GM21723 (cell line): ENCODE results near the gene SPON1.
"Not testable (repeated sequence)": the region's sequence is repeated elsewhere in the genome, so short reads cannot be mapped to it uniquely, and the experiment has no call there.

Experiments
- ATAC-seq: cut with Tn5 transposase; IDR thresholded peaks from one replicate; pipeline ENCODE4 v1.9.1; 2021; ENCODE audit warnings: mild to moderate bottlenecking, moderate library complexity; ENCODE audit not compliant: unreplicated experiment

Gene SPON1

DNA sequence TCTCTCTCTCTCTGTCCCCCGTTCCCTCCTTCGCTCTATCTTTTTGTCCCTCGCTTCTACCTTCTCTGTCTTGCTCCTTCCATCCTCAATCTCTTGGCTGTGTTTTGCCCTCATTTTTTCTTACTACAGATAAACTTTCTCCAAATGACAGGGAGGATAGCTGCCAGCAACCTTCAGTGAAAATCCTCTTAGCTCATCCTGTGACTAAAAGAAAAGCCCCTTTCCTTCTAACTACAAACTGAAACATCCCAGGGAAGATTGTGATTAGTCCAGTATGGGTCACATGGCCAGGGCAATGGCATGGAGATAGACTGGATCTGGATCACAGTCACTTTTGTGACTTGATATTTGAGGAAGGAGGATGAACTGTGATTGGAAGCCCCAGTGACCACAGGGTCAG is 10.4 kb downstream of the SPON1 start:
- ATAC-seq: no peak

DNA sequence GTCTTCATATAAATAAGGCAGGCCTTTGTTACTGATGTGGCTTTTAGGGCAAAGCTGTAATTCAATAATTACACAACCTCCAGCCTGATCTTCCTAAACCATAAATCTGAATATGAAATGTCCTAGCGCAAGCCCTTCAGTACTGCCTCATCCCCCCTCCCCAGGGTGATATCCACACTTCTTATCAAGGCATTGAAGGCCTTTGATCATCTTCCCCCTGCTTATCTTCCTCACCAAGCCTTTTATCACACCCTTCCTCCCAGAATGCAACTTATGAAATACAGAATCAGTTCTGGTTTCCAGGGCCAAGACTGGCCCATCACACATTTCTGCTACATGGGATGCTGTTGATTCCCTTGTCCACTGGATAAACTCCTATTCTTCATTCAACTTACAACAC is 12.1 kb downstream of the SPON1 start:
- ATAC-seq: no peak

DNA sequence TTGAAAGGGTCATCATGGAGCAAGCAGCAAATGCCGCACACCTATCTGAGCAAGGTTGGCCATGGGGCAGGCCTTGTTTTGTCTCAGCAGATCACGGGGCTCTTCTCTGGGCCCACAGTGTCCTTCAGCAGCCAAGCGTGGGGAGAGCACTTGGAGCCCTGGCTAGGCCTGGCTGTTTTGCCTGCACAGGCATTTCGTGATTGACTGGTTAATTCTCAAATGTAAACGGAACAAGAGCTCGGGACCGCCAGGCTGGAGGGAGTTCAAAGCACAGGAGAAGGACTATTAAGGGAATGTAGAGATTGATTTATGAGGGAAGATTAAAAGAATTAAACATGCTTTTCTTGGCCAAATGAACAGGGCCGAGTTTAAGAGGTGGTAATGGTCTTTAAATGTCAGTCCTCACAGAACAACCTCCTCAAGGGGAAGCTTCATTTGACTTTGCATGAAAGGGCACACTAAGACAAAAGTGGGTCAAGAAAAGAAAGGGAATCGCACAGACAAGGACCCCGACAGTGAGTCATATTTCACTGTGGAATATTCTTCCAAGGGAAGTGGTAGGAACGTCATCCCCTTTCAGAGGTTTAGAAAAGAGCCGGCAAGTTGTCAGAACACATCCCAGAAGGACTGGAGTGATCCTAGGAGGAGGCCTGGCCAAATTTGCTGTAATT is 20.7 kb downstream of the SPON1 start:
- no peak for ATAC-seq

GRCh38 chr11:13984616-13985450 is 22.3 kb downstream of the SPON1 start:
- ATAC-seq: no peak

DNA sequence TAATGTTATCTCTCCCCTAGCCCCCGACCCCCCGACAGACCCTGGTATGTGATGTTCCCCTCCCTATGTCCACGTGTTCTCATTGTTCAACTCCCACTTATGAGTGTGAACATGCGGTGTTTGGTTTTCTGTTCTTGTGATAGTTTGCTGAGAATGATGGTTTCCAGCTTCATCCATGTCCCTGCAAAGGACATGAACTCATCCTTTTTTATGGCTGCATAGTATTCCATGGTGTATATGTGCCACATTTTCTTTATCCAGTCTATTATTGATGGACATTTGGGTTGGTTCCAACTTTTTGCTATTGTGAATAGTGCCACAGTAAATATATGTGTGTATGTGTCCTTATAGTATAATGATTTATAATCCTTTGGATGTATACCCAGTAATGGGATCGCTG is 24.2 kb downstream of the SPON1 start:
- ATAC-seq: not testable (repeated sequence)

- ATAC-seq: not testable (repeated sequence)
Observed at GRCh38 chr11:13992158-13992856, 29.8 kb downstream of the SPON1 start.

GRCh38 chr11:13993096-13993765 is 30.7 kb downstream of the SPON1 start:
- ATAC-seq: no peak

DNA sequence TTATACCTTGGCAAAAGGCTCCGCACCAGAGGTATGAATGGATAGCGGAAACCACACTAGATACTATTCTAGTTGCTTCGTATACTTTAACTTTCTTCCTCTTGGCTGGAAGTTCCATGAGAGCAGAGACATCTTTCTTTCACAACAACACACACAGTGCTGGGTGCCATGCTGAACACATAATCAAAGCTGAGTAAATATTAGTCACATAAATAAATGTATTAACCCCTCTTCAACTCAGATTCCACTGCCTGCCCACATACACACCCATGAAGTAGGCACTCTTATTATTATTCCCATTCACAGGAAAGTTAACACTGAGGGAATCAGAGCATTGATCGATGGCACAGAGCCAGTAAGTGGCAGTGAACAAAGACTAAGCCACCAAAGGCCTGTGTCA is 35.4 kb downstream of the SPON1 start:
- no peak for ATAC-seq

DNA sequence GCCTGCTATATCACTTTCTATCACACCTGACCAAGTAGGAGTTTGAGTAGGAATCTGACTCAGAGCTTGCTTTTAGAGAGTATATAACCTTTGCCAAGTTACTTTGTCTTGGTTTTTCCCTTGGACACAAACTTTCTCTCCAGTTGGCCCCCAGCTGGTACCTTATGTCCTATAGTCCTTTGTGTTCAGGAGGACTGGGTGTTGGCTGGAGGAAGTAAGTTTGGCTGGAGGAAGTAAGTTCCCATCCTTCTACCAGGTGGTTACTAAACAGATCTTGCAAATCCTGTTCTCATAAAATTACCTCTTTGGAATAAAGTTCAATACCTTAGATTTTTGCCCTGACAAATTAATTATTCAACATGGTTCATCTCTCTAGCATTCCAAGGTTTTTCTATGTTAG is 37.2 kb downstream of the SPON1 start:
- no peak for ATAC-seq

GRCh38 chr11:14001597-14001996 is 39.1 kb downstream of the SPON1 start:
- no peak for ATAC-seq

DNA sequence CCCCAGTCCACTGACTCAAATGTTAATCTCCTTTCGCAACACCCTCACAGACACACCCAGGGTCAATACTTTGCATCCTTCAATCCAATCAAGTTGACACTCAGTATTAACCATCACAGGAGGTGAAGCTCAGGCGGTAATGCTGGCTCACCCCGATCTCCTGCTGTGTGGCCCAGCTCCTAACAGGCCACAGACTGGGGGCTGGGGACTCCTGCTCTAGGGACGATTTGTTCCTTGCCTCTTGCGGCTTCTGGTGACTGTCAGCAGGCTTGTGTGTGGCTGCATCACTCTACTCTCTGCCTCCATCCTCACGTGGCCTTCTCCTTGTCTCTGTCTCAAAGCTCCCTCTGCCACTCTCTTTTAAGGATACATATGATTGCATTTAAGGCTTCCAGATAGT is 45.0 kb downstream of the SPON1 start:
- ATAC-seq: no peak

DNA sequence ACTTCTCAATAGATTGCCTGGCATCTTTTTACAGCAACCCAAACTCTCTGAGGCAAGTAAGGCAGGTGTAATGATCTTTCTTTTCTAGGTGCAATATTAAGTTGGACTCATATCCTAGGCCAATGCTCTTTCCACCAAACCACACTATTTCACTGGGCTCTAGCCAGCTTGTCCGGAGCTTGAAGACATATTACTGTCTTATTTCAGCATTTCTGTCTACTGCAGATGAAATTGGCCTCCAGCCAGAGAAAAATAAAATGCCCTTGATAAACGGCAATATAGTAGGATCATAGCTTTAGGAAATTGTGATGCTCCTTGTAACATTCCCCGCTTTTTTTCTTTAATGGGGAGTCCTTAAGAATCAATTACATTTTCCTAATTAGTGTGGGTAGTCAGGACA is 48.1 kb downstream of the SPON1 start:
- ATAC-seq: no peak

DNA sequence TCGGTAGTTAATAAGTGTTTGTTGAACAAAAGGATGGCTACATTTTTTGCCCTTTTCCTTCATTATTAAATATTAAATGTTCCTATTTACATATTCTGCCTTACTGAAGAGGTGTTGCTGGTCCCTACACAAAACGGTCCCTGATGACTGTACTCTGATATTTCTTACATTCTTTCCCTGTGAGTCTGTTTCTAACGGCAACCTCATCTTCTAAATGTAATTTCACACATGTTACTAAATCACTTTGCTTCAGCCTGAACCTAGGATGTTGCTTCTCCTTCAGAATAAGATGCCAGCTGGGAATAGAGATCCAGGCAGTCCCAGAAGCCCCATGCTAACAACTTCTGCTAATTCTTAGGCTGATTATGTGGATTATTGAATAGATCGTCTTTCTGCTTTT is 50.3 kb downstream of the SPON1 start:
- ATAC-seq: no peak

DNA sequence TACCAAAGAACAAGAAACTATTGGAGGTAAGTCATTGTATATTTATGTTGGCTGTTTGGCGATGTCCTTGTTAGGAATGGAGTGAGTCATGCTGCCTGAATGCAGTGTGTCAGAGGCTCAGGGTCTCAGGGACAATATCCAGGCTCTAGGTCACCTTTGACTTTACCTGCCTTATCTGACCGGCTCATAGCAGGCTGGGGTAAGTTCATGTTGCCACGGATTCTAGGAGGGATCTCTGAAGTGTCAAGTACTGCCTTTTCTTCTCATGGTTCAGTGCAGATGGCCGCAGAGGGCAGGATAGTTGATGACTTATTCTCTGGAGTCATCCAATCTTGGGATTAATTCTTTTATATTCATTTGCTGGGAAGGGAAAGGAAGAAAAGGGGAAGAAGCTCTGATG is 53.2 kb downstream of the SPON1 start:
- no peak for ATAC-seq

DNA sequence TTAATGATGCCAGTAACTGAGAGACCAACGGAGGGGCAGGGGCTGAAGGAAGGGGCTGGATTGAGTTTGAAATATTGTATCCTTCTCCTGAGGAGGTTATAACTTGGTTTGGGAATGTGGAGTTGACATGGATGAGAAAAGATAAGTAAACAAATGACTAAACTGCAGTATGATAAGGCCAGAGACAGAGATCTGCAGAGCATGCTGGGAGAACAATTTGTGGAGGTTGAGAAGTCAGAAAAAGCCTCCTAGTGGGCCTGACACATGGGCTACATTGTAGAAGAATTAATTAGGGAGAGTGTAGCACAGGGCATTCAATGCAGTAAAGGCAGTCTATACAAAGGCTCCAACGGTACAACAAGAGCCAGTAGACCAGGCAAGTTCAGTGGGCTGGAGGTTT is 55.9 kb downstream of the SPON1 start:
- ATAC-seq: no peak

- no peak for ATAC-seq
Observed at GRCh38 chr11:14021738-14022137, 59.2 kb downstream of the SPON1 start.

GRCh38 chr11:14022251-14022650 is 59.7 kb downstream of the SPON1 start:
- ATAC-seq: no peak

- no peak for ATAC-seq
Observed at GRCh38 chr11:14022821-14023220, 60.3 kb downstream of the SPON1 start.

- ATAC-seq: no peak
Observed at GRCh38 chr11:14026961-14027360, 64.4 kb downstream of the SPON1 start.

DNA sequence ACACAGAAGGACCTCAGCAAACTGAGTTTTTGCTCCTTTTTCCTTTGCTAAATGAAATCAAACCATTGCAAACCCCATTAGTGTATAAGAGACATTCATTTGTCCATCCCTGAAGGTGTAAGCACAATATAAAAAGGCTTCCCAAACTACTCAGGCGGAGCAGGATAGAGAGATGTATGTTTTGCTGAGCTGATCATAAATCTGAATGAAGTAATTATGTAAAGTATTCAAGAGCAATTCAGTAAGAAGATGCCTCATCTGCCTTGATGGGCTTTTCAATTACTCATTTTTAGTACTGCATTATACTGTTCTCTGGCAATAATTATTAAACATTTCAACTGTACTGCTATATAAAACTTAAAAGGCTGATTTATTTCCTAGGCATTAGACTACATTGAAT is 65.0 kb downstream of the SPON1 start:
- ATAC-seq: no peak

DNA sequence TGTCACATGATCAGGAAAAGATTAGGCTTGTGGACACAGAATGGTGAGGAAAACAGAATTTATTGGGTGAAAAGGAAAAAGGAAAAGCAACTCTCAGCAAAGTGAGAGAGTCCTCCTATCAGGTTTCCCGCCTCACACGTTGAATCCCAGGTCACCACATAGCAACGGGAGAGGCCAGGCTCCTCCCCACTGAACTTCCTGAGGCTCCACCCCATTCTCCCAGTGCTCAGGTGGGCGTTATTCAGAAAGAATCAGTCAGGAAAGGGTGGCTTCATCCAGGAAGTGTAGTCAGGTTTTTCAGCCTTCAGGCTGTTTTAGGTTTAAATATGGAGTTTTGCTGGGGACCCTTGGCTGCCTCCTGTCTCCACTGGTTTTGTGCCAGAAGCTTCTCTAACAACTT is 66.9 kb downstream of the SPON1 start:
- no peak for ATAC-seq
